ENCODE data around the gene CPA5.

The CPA5 gene

DNA sequence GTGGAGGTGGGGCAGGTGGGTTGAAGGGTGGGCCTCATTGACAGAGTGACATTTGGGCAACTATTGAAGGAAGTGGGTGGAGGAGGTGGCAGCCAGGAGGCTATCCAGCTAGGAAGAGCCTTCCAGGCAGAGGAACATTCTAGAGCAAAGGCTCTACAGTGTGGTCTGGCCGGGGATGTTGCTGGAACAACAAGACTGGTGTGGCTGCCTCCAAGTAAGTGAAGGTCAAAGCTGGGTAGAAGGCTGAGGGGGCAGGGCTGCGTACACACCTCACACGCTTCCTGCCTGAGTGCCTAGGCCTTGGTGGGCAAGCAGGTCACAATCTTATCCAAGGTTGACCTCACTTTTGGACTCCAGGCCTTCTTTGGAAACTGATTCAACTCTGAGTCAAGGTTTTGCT is 42.3 kb downstream of the CPA5 start:
- DNase-seq (ENCODE audit: low spot score) = no peak
- no peak for TF ChIP-seq CTCF (IDR thresholded peaks at IDR 0.05; ENCODE audit: extremely low read depth, insufficient read depth, missing control alignments)
- in situ Hi-C loops (cut with MboI; ENCODE audit: low pct_unique_long_range_greater_than_20kb, low sequenced_read_pairs, unreplicated experiment) = no loop called here

GRCh38 chr7:130387306-130387627 is 42.7 kb downstream of the CPA5 start:
- in situ Hi-C loops (cut with MboI; ENCODE audit: low pct_unique_long_range_greater_than_20kb, low sequenced_read_pairs, unreplicated experiment) = no loop called here
- no peak for TF ChIP-seq CTCF (IDR thresholded peaks at IDR 0.05; ENCODE audit: extremely low read depth, insufficient read depth, missing control alignments)
- no peak for DNase-seq (ENCODE audit: low spot score)

DNA sequence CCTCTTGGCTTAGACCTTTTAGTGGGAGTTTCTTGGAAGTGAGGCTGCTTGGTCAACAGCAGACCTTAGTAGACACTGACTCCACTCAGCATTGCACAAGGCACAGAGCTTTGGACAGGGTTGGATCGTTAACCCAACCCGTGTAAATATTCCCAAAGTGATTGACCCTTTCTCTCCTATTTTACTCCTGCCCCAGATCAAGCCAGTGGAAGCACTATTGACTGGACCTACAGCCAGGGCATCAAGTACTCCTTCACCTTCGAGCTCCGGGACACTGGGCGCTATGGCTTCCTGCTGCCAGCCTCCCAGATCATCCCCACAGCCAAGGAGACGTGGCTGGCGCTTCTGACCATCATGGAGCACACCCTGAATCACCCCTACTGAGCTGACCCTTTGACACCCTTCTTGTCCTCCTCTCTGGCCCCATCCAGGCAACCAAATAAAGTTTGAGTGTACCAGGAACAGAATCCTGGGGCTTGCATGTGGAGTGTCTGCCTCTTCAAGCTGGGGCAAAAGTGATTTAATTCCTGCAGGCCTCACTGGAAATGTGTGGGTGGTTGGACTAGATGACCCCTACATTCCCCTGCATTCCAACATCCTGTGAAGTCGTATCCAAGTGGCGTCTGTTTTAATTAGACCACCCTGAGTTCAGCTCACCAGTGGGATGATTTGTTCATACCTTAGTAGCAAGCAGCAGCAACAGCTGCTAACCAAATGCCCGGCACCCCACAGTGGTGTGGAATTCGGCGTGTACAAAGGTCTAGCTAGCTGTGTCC is 43.2 kb downstream of the CPA5 start:
- DNase-seq (ENCODE audit: low spot score) = no peak
- in situ Hi-C loops (cut with MboI; ENCODE audit: low pct_unique_long_range_greater_than_20kb, low sequenced_read_pairs, unreplicated experiment) = no loop called here
- TF ChIP-seq CTCF (IDR thresholded peaks at IDR 0.05; ENCODE audit: extremely low read depth, insufficient read depth, missing control alignments) = no peak

DNA sequence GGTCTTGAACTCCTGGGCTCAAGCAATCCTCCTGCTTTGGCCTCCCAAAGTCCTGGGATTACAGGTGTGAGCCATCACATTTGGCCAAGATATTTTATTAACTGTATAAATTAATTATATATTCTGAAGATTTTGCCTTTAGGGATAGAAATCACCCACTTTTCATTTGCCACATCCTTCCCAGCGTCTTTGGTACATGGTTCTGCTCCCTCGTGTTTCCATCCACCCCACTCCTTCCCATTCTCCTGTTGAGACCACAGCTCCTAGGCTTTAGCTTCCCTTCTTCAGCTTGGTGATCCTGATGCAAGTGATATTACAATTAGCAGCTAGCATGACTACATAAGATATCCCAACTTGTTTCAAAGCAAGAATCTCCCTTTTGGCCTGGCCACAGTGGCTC is 44.1 kb downstream of the CPA5 start:
- no peak for DNase-seq (ENCODE audit: low spot score)
- in situ Hi-C loops (cut with MboI; ENCODE audit: low pct_unique_long_range_greater_than_20kb, low sequenced_read_pairs, unreplicated experiment) = no loop called here
- TF ChIP-seq CTCF (IDR thresholded peaks at IDR 0.05; ENCODE audit: extremely low read depth, insufficient read depth, missing control alignments) = no peak

DNA sequence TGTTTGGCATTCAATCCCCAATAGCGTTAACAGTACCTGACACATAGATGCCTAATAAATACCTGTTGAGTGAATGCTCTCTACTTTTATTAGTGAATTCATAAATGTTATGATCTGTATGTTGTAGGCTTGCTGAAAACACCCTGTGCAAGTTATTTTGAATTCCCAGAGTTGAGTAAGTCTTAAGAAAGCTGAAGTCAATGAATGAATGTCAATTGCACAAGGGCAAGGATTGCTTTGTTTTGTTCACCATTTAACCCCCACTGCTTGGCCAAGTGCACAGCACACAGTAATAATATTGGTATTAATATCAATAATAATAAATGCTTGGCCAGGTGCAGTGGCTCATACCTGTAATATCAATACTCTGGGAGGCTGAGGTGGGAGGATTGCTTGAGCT is 45.9 kb downstream of the CPA5 start:
- in situ Hi-C loops (cut with MboI; ENCODE audit: low pct_unique_long_range_greater_than_20kb, low sequenced_read_pairs, unreplicated experiment) = no loop called here
- DNase-seq (ENCODE audit: low spot score) = no peak
- TF ChIP-seq CTCF (IDR thresholded peaks at IDR 0.05; ENCODE audit: extremely low read depth, insufficient read depth, missing control alignments) = no peak

DNA sequence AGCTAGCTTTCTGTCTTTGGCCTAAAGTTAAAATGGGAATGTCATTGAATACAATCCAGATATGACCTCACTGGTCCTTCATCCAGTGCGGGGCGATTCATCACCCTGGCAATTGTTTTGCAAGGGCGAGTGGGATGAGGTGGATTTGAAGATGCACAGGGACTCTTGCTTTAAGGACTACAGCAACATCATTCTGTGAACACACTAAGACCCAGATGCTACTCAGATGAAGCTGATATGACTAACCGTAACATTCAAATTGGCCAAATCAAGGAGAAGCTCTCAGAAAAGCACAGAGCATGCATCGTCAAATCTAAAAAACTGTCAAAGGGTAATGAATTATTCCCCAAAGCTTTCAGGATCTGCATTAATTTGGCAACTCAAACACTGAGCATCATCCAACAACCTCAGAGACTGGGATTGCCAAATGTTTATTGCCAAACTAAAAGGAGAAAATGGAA is 48.5 kb downstream of the CPA5 start:
- no peak for TF ChIP-seq CTCF (IDR thresholded peaks at IDR 0.05; ENCODE audit: extremely low read depth, insufficient read depth, missing control alignments)
- in situ Hi-C loops (cut with MboI; ENCODE audit: low pct_unique_long_range_greater_than_20kb, low sequenced_read_pairs, unreplicated experiment) = no loop called here
- no peak for DNase-seq (ENCODE audit: low spot score)

All from GM13977 (cell line).